ENCODE measurements around the gene GPR108.

GPR108 gene

DNA sequence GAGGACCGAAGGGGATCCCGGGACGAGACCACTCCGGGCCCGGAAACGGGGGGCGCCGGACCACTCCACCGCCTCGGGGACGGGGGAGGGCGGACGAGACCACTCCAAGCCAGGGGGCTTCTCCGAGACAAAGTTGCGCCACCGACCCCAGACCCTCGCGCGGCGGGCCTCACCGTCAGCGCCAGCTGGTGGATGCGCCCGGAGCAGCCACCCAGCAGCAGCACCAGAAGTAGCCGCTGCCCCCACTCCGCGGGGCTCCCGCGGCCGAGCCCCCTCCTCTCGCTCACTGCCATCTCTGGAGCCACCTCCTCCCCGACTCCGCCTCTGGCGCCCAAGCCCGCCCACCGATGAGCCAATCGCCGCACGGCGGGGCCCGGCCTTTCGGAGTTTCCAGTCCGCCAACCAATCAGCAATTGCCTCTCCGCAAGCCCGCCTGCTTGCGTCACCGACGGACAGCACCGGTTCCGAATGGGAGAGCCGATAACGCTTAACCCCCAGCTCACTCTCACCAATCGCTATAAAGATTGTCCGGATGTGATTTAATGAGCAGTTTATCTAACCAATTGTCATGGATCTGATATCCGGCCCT, at the start of gene GPR108:
Gene GPR108 (minus strand): TSS at position 297 of the 589 bp plus-strand sequence. CDS start 4 bp downstream, at position 293.
- peaks cover 11% of the 10 kb centered on the region for H3K4me1 ChIP-seq (ENCODE audit: control insufficient read depth, insufficient read depth, low read length)
- no peaks in the 10 kb centered on the region for H3K9me3 ChIP-seq (ENCODE audit: control insufficient read depth, insufficient read depth, low read depth, low read length)
- peak within 1 kb of the TSS; percentile 78 for H3K27ac ChIP-seq (ENCODE audit: extremely low read depth, low read depth, low read length)
- POLR2A ChIA-PET: interaction anchor here (0.5 to 1.6 kb wide), 6 partner anchors 24 to 365 kb away, joined by 3 to 5 read pairs (median 4); partner anchors contain the start of genes ALKBH7, KHSRP, SH2D3A and TNFSF9
- H3K36me3 ChIP-seq (ENCODE audit: control insufficient read depth in 2 of 2, insufficient read depth in 1 of 2, low read length in 2 of 2): peaks cover 0 to 20% of the 10 kb centered on the region in 2 experiments; a peak in 2 of 3 replicates
- CTCF ChIA-PET: interaction anchor here (0.9 to 4.8 kb wide), 11 partner anchors 13 to 220 kb away, joined by 3 to 49 read pairs (median 5); partner anchors contain the start of gene VAV1
- H3K4me3 ChIP-seq (ENCODE audit: low read depth, low read length): peak within 1 kb of the TSS; percentile 64
- TF ChIP-seq ZNF670 (tag by site-specific recombination; IDR thresholded peaks at IDR 0.05; ENCODE audit: low read depth) (no peak), ZNF155 (tag by site-specific recombination; IDR thresholded peaks at IDR 0.05) (no peak), REST (tag by site-specific recombination; IDR thresholded peaks at IDR 0.05) (0 out of 2 replicates have a peak, but pooled peaks have one; percentile 35), ZNF747 (tag by site-specific recombination; IDR thresholded peaks at IDR 0.05) (no peak), SP7 (tag by site-specific recombination; IDR thresholded peaks at IDR 0.05) (peak; percentile 91), ZNF629 (tag by site-specific recombination; IDR thresholded peaks at IDR 0.05) (peak; percentile 69), SP2 (tag by site-specific recombination; IDR thresholded peaks at IDR 0.05) (peak; percentile 100), ZNF302 (tag by site-specific recombination; IDR thresholded peaks at IDR 0.05; ENCODE audit: low read depth) (no peak), ZNF223 (tag by site-specific recombination; IDR thresholded peaks at IDR 0.05) (peak; percentile 21; the same call in 1 of the 2 replicates), ZBTB17 (tag by site-specific recombination; IDR thresholded peaks at IDR 0.05) (peak; percentile 16; the same call in 1 of the 2 replicates), ZNF76 (tag by site-specific recombination; IDR thresholded peaks at IDR 0.05; ENCODE audit: borderline replicate concordance, low read depth) (peak; percentile 63), PRDM10 (tag by site-specific recombination; IDR thresholded peaks at IDR 0.05) (peak; percentile 100), KLF9 (tag by site-specific recombination; IDR thresholded peaks at IDR 0.05; ENCODE audit: low read depth) (peak; percentile 64)
- TF ChIP-seq, protein P1, sequence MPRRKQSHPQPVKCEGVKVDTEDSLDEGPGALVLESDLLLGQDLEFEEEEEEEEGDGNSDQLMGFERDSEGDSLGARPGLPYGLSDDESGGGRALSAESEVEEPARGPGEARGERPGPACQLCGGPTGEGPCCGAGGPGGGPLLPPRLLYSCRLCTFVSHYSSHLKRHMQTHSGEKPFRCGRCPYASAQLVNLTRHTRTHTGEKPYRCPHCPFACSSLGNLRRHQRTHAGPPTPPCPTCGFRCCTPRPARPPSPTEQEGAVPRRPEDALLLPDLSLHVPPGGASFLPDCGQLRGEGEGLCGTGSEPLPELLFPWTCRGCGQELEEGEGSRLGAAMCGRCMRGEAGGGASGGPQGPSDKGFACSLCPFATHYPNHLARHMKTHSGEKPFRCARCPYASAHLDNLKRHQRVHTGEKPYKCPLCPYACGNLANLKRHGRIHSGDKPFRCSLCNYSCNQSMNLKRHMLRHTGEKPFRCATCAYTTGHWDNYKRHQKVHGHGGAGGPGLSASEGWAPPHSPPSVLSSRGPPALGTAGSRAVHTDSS (tag by site-specific recombination; IDR thresholded peaks at IDR 0.05): no peak
- TF ChIP-seq, protein P2, sequence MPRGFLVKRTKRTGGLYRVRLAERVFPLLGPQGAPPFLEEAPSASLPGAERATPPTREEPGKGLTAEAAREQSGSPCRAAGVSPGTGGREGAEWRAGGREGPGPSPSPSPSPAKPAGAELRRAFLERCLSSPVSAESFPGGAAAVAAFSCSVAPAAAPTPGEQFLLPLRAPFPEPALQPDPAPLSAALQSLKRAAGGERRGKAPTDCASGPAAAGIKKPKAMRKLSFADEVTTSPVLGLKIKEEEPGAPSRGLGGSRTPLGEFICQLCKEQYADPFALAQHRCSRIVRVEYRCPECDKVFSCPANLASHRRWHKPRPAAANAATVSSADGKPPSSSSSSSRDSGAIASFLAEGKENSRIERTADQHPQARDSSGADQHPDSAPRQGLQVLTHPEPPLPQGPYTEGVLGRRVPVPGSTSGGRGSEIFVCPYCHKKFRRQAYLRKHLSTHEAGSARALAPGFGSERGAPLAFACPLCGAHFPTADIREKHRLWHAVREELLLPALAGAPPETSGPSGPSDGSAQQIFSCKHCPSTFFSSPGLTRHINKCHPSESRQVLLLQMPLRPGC (tag by site-specific recombination; IDR thresholded peaks at IDR 0.05): peak; percentile 93
- TF ChIP-seq, protein P3, sequence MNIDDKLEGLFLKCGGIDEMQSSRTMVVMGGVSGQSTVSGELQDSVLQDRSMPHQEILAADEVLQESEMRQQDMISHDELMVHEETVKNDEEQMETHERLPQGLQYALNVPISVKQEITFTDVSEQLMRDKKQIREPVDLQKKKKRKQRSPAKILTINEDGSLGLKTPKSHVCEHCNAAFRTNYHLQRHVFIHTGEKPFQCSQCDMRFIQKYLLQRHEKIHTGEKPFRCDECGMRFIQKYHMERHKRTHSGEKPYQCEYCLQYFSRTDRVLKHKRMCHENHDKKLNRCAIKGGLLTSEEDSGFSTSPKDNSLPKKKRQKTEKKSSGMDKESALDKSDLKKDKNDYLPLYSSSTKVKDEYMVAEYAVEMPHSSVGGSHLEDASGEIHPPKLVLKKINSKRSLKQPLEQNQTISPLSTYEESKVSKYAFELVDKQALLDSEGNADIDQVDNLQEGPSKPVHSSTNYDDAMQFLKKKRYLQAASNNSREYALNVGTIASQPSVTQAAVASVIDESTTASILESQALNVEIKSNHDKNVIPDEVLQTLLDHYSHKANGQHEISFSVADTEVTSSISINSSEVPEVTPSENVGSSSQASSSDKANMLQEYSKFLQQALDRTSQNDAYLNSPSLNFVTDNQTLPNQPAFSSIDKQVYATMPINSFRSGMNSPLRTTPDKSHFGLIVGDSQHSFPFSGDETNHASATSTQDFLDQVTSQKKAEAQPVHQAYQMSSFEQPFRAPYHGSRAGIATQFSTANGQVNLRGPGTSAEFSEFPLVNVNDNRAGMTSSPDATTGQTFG (tag by site-specific recombination; IDR thresholded peaks at IDR 0.05; ENCODE audit: borderline replicate concordance): peak; percentile 63; the same call in 1 of the 2 replicates
- TF ChIP-seq, protein P4, sequence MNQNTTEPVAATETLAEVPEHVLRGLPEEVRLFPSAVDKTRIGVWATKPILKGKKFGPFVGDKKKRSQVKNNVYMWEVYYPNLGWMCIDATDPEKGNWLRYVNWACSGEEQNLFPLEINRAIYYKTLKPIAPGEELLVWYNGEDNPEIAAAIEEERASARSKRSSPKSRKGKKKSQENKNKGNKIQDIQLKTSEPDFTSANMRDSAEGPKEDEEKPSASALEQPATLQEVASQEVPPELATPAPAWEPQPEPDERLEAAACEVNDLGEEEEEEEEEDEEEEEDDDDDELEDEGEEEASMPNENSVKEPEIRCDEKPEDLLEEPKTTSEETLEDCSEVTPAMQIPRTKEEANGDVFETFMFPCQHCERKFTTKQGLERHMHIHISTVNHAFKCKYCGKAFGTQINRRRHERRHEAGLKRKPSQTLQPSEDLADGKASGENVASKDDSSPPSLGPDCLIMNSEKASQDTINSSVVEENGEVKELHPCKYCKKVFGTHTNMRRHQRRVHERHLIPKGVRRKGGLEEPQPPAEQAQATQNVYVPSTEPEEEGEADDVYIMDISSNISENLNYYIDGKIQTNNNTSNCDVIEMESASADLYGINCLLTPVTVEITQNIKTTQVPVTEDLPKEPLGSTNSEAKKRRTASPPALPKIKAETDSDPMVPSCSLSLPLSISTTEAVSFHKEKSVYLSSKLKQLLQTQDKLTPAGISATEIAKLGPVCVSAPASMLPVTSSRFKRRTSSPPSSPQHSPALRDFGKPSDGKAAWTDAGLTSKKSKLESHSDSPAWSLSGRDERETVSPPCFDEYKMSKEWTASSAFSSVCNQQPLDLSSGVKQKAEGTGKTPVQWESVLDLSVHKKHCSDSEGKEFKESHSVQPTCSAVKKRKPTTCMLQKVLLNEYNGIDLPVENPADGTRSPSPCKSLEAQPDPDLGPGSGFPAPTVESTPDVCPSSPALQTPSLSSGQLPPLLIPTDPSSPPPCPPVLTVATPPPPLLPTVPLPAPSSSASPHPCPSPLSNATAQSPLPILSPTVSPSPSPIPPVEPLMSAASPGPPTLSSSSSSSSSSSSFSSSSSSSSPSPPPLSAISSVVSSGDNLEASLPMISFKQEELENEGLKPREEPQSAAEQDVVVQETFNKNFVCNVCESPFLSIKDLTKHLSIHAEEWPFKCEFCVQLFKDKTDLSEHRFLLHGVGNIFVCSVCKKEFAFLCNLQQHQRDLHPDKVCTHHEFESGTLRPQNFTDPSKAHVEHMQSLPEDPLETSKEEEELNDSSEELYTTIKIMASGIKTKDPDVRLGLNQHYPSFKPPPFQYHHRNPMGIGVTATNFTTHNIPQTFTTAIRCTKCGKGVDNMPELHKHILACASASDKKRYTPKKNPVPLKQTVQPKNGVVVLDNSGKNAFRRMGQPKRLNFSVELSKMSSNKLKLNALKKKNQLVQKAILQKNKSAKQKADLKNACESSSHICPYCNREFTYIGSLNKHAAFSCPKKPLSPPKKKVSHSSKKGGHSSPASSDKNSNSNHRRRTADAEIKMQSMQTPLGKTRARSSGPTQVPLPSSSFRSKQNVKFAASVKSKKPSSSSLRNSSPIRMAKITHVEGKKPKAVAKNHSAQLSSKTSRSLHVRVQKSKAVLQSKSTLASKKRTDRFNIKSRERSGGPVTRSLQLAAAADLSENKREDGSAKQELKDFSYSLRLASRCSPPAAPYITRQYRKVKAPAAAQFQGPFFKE (tag by site-specific recombination; IDR thresholded peaks at IDR 0.05; ENCODE audit: borderline replicate concordance): no peak

All from HEK293 (cell line).